Fibroblast of skin of back (primary cell): ENCODE measurements around the gene CEP170B.
A peak's percentile ranks its signal among the peaks of the same experiment; 100 is the strongest.
"Not testable (repeated sequence)": the region's sequence is repeated elsewhere in the genome, so short reads cannot be mapped to it uniquely, and the experiment has no call there.

Experiments
- DNase-seq: peaks from one replicate; pipeline ENCODE4 v3.0.0-alpha.2; 2013

CEP170B gene

GRCh38 chr14:104919152-104919992 lies 54.3 kb downstream of the CEP170B start:
- not testable (repeated sequence) for DNase-seq

- DNase-seq: no peak
These were observed 54.9 kb downstream of the CEP170B start for GRCh38 chr14:104919993-104920315.

- no peak for DNase-seq
These were observed 58.8 kb downstream of the CEP170B start for GRCh38 chr14:104923640-104924420.

GRCh38 chr14:104924421-104925213 lies 59.5 kb downstream of the CEP170B start, which contains the start of gene PLD4:
Gene PLD4 (plus strand): TSS chr14:104924879. CDS start chr14:104927141, 2,262 bp downstream.
- DNase-seq: no peak

GRCh38 chr14:104925214-104925854 lies 60.3 kb downstream of the CEP170B start:
- DNase-seq: no peak

GRCh38 chr14:104925855-104926609 lies 61.0 kb downstream of the CEP170B start:
- DNase-seq: no peak

GRCh38 chr14:104926619-104927431 lies 61.8 kb downstream of the CEP170B start:
- DNase-seq: no peak

- no peak for DNase-seq
These were observed 62.4 kb downstream of the CEP170B start for GRCh38 chr14:104927432-104927816.

GRCh38 chr14:104927901-104928300 lies 62.8 kb downstream of the CEP170B start:
- DNase-seq: no peak

- DNase-seq: no peak
These were observed 63.5 kb downstream of the CEP170B start for GRCh38 chr14:104928391-104929133.

GRCh38 chr14:104929268-104930230 lies 64.5 kb downstream of the CEP170B start:
- DNase-seq: no peak

- no peak for DNase-seq
These were observed 65.6 kb downstream of the CEP170B start for GRCh38 chr14:104930526-104931303.

- DNase-seq: no peak
These were observed 66.3 kb downstream of the CEP170B start for GRCh38 chr14:104931304-104931770.

GRCh38 chr14:104931771-104932675 lies 67.0 kb downstream of the CEP170B start:
- no peak for DNase-seq

- DNase-seq: peak; percentile 85
These were observed 67.9 kb downstream of the CEP170B start for GRCh38 chr14:104932676-104933631.
